Measurements from ENCODE around the gene CD177.

GRCh38 chr19:43338530-43338929, 15.0 kb upstream of the CD177 start:
- TF ChIP-seq, protein P1, sequence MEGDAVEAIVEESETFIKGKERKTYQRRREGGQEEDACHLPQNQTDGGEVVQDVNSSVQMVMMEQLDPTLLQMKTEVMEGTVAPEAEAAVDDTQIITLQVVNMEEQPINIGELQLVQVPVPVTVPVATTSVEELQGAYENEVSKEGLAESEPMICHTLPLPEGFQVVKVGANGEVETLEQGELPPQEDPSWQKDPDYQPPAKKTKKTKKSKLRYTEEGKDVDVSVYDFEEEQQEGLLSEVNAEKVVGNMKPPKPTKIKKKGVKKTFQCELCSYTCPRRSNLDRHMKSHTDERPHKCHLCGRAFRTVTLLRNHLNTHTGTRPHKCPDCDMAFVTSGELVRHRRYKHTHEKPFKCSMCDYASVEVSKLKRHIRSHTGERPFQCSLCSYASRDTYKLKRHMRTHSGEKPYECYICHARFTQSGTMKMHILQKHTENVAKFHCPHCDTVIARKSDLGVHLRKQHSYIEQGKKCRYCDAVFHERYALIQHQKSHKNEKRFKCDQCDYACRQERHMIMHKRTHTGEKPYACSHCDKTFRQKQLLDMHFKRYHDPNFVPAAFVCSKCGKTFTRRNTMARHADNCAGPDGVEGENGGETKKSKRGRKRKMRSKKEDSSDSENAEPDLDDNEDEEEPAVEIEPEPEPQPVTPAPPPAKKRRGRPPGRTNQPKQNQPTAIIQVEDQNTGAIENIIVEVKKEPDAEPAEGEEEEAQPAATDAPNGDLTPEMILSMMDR (conservative IDR thresholded peaks at IDR 0.05 in 1 of 2, IDR thresholded peaks at IDR 0.05 in 1 of 2; ENCODE audit: low read depth in 1 of 2, low read length in 2 of 2) = no peak
- TF ChIP-seq EZH2 (IDR thresholded peaks at IDR 0.05; ENCODE audit: low read length, missing control alignments) = no peak

All from fibroblast of lung (primary cell).